Ecto neural progenitor cell (in vitro differentiated cells): ENCODE data around the gene EFCAB14.
"Not testable (repeated sequence)": the region's sequence is repeated elsewhere in the genome, so short reads cannot be mapped to it uniquely, and the experiment has no call there.

Experiments used
- DNase-seq: peaks from one replicate; pipeline ENCODE4 v3.0.0-alpha.2; 2018; ENCODE audit warnings: low spot score

Gene EFCAB14

DNA sequence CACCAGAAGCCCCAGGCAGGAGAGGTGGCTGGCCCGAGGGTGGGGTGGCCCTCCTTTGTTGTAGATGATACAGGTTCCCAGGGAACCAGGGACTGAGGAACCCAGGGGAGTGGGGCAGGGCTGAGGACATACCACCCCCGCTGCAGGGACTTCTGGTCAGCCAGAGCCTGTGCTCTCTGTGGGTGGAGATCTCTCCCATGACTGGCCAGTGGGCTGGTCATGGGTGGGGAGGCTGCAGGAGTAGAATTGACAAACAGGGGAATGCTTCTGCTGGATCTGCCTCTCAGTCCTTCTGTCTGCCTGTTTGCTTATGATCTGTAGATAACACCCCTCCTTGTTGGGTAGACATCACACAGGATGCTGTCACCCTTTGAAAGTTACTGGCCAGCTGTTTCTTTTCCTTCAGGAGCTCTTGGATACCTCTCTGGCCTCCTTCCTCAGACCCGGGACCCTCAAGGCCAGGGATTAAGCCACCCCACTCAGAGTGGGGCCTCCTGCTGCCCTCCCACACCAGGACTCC lies 2.8 kb upstream of the EFCAB14 start:
- DNase-seq = no peak

DNA sequence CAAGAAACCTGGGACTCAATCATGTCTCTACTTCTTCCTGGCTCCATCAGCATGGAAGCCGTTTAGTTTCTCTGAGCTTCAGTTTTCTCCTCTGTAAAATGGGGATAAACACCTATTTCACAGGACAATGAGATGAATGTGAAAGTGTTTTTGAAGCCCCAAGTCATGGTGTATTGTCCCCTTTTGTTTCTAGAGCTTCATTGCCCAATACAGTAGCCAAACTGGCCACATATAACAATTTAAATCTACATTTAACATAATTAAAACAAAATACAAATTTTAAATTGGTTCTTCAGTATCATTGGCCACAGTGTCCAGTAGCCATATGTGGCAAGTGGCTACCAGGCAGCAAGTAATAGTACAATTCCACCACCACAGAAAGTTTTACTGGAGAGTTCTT lies 2.3 kb upstream of the EFCAB14 start:
- DNase-seq = no peak

- DNase-seq = not testable (repeated sequence)
These were observed 1.4 kb upstream of the EFCAB14 start for GRCh38 chr1:46720319-46720718.

DNA sequence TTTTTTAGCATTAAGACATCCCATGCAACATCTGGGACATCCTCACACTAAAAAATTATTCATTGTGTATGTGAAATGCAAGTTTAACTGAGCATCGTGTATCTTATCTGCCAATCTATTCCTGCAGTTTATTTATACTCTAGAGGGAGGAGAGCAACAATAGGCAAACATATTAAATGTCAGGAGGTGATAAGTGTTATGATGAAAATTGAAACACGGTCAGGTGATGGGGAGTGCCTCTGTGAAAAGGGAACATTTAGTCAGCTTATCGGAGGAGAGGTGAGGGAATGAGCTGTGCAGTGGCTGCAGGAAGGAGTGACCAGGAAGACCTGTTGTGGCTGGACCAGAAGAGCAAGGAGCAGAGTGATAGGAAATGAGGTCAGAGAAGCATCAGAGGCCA lies 775 bp upstream of the EFCAB14 start:
- DNase-seq = no peak

- DNase-seq = no peak
These were observed 581 bp downstream of the EFCAB14 start for GRCh38 chr1:46718340-46718726.

GRCh38 chr1:46717654-46718053 lies 1.3 kb downstream of the EFCAB14 start:
- no peak for DNase-seq

DNA sequence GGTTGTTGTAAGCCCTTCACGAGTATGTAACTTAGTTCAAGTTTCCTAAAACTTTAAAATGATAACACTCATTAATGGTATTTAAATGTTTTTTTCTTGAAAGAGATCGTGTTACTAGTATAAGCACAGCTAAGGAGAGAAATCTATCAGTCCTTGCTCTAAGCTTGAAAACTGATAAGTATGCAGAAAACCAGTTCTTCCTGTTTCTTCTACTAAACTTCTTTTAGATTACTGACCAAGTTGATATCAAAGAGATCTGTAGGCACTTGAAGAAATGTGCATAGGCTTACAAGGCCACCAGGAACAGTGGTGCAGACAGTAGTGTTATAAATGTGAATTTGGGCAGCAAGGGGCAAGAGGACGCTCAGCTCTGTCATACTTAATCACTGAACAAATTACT lies 3.9 kb downstream of the EFCAB14 start:
- no peak for DNase-seq

GRCh38 chr1:46708121-46708520 lies 10.8 kb downstream of the EFCAB14 start:
- no peak for DNase-seq

DNA sequence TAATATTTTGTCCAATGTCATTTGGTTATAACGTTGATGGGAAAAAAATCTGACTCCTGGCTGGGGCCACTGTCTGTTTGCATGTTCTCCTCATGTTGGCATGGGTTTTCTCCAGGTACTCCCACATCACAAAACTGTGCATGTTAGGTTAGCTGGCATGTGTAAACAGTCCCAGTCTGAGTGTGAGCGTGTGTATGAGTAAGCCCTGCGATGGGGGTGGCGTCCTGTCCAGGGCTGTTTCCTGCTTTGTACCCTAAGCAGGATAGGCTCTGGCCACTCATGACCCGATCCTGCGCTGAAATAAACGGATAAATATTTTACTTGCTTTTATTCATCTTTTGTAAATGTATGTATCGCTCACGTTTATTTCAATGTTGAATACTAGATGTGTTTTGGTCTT lies 13.5 kb downstream of the EFCAB14 start:
- no peak for DNase-seq

DNA sequence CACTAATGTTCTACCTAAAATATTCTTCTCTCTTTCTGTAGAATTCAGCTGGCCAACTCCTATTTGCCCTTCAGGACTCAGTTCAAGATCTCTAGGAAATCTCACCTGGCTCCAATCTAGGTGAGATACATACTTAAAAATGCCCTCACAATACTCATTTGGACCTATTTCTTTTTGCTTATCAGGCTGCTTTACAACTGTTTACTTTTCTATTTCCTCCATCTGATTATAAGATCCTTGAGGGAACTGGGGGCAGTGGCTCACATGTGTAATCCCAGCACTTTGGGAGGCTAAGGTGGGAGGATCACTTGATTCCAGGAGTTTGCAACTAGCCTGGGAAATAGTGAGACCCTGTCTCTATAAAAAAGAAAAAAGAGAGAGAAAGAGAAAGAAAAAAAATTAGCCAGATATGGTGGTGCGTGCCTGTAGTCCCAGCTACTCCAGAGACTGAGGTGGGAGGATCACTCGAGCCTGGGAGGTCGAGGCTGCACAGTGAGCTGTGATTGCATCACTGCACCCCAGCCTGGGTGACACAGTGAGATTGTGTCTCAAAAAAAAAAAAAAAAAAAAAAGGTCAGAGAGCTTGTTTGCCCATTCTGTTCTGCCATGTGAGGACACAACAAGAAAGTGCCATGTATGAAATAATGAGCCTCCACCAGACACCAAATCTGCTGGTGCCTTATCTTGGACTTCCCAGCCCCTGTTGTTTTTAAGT lies 14.8 kb downstream of the EFCAB14 start:
- DNase-seq = no peak

DNA sequence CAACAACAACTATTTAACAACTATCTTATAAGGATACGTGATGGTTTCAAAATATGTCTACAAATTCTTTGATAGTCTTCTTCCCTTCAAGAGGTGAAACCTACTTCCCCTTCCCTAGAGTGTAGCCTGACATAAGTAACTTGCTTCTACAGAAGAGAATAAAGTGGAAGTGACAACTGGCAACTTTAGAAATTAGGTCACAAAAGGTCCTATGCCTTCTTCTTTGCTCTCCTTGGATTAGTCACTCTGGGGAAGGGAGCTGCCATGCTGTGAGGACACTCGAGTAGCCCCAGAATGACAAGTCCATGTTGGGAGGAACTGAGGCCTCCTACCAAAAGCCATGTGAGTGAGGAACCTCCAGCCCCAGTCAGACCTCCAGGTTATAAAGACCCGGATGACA lies 19.2 kb downstream of the EFCAB14 start:
- no peak for DNase-seq

DNA sequence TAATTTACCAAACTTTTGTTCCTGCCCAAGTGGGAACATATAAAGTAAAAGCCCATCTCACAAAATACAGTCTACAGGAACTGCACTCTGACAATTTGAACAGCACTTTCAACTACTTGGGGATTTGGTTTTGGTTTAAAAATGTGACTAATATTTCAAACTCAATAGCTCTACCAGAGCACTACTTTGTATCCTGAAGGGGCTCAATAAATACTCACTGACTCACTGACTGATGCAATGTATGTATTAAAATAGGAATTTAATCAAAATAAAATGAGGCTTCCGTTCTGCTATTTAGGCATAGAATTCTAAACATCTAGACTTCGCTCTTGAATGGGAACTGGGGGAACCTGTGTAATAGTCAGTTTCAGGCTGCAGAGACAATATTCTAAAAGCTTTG lies 21.9 kb downstream of the EFCAB14 start:
- no peak for DNase-seq

- not testable (repeated sequence) for DNase-seq
These were observed 24.2 kb downstream of the EFCAB14 start for GRCh38 chr1:46694676-46695075.

DNA sequence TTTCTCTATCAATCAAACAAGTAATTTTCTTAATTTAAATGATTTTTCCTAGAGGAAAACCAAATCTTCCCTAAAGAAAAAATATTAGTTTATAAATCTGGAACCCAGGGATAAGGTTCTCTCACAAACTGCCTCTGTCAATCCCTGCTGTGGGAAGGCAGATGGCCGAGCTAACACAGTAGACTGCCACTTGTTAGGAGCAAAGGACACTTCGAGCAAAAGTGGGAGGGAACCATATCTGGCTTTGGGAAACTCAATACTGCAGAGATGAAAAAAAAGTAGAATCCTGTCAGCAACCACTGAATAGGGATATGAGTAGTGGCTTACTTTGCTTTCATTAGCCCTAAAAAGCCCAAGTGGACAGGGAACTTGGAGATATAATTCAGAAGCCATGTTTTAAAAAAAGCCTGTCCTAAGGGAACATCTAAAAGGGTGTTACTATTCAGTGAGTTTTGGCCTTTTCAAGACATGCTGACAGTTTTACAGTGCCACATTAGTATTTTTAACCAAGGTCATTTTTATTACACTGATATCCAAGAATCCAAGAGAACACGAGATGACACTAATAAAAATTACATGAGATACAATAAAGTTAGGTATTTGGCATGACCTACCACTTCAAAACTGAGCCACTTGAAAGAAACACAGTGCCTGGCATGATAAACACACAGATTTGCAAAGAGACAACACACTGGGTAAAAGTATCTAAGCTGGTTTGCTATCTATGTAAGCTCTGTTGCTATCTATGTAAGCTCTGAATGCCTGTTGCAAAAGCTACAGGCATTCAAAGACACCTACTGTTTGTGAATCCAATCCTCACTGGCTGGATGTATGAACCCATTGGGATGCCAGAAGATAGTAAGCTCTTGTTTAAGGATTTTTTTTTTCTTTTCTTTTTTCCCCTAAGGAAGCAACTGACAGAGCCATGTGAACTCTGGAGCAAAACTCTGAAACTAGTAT lies 25.8 kb downstream of the EFCAB14 start:
- DNase-seq = no peak

DNA sequence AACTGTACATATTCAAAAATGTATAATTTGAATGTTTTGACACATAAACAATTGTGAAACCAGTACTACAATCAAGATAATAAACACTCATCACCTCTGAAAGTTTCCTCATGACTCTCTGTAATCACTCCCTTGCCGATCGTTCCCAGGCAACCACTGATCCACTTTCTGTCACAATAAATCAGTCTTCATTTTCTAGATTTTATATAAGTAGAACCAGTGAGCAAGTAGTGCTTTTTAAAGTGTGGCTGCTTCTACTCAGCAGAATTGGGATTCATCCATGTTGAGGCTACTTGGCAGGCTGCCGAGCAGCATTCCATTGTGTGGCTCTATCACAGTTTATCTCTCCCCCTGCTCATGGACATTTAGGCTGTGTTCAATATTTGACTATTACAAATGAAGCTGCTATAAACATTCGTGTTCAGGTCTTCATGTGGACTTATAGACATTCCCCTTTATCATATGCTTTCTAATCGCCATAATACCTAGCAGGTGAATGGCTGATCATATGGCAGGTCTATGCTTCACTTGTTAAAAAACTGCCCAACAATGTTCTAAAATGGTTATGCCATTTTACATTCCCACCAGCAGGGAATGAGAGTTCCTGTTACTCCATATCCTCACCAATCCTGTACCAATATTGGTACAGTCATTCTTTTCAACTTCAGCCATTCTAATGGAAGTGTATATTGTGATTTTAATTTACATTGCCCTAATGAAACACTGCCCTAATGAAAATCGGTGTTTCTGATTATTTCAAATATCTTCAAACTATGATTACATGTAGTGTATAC lies 26.7 kb downstream of the EFCAB14 start:
- DNase-seq = no peak

DNA sequence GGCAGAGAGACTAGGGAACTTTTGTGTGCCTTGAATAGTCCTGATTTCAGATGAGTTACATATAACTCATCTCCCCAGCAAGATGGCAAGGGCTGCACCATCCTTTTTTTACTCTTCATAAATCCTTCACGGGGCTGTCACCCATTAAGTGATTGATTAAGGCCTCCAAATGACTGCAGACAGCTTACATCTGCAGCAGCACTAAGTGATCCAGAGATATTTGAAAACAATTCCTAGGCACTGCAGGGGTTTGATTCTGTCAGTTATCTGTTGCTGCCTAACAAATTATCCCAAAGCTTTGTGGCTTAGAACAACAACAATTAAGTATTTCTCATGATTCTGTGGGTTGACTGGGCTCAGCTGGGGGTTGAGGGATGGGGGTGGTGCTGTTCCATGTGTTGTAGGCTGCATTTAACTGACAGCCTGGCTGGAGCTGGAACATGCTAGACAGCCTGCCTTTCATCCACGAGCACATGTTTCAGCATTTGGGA lies 27.9 kb downstream of the EFCAB14 start:
- DNase-seq = no peak

GRCh38 chr1:46689897-46690296 lies 29.0 kb downstream of the EFCAB14 start:
- DNase-seq = no peak

- DNase-seq = no peak
These were observed 29.6 kb downstream of the EFCAB14 start for GRCh38 chr1:46689356-46689755.

GRCh38 chr1:46687921-46688509 lies 30.9 kb downstream of the EFCAB14 start:
- no peak for DNase-seq

DNA sequence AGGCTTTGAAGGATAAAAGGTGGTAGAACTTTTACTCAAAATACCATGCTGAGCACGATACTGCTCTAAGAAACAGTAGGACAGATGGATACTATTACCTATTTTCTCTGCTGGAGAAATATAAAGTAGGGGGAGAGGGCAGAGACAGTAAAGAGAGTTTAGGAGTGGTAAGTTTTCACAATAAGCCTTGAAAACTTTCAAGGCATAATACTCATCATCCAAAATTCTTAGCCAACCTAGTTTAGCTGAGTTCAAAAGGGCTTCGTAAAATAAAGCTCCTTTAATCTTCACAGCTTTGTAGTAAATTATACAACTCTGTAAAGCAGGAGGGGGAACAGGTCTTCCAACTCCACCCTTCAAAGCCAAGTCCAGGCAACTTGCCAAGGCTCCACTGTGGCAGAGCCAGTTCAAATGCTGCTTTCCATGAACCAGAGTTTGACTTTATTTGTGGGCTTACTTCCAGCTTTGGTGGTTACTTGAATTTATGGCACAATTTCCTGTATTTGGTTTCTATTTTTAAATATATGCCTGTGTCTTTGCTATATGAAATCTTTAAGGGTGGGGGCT lies 31.7 kb downstream of the EFCAB14 start:
- DNase-seq = no peak

DNA sequence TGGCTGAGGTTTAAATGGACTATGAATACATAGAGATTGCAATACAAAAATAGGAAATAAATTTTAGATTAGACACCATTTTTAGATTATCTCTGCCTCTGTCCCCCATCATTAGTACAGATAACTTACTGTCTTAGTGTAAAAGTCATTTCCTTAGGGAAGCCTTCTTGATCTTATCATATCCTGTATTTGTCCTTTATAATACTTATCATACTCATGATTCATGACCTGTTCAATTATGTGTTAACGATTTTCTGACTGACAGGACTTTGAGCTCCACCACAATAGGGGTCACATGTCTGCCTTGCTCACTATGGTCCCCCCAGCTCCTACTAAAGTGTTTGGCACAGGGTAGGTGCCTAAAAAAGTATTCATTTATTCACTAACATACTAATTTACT lies 32.7 kb downstream of the EFCAB14 start:
- DNase-seq = no peak
